Smooth muscle cell (in vitro differentiated cells): ENCODE results near the gene PHF19. TPM values are rescaled to one million over a fixed set of nuclear protein-coding genes. Genes with fewer than 3 reads are reported as not detected.

Experiments
- DNase-seq: peaks from one replicate; lab custom pipeline; 2025; ENCODE audit not compliant: unreplicated experiment; lab: John Stamatoyannopoulos, UW
- H2AFZ ChIP-seq: fragments of 200-600 bp; sonication (generic); 2 replicates; pipeline ENCODE4 v1.6.0; 2016; ENCODE audit warnings: antibody characterized with exemption, low read depth, mild to moderate bottlenecking
- H3F3A ChIP-seq: fragments of 200-600 bp; sonication (generic); 2 replicates; pipeline ENCODE4 v1.6.0; 2017; ENCODE audit warnings: antibody characterized with exemption, low read depth
- H3K27ac ChIP-seq: fragments of 200-600 bp; sonication (generic); 2 replicates; pipeline ENCODE4 v1.5.1; 2016; ENCODE audit warnings: low read depth, mild to moderate bottlenecking
- H3K27me3 ChIP-seq: fragments of 200-600 bp; sonication (generic); 2 replicates; pipeline ENCODE4 v1.6.1; 2016; ENCODE audit warnings: low read depth, mild to moderate bottlenecking
- H3K36me3 ChIP-seq: fragments of 200-600 bp; sonication (generic); 2 replicates; pipeline ENCODE4 v1.5.1; 2016; ENCODE audit warnings: low read depth
- H3K4me1 ChIP-seq: fragments of 200-600 bp; sonication (generic); 2 replicates; pipeline ENCODE4 v1.5.1; 2016; ENCODE audit warnings: low read depth
- H3K4me2 ChIP-seq: fragments of 200-600 bp; sonication (generic); 2 replicates; pipeline ENCODE4 v1.6.0; 2016; ENCODE audit warnings: mild to moderate bottlenecking
- H3K4me3 ChIP-seq: fragments of 200-600 bp; sonication (generic); 2 replicates; pipeline ENCODE4 v1.5.1; 2016; ENCODE audit warnings: mild to moderate bottlenecking
- H3K79me2 ChIP-seq: fragments of 200-600 bp; sonication (generic); 2 replicates; pipeline ENCODE4 v1.6.0; 2016; ENCODE audit warnings: low read depth, mild to moderate bottlenecking
- H3K9ac ChIP-seq: fragments of 200-600 bp; sonication (generic); 2 replicates; pipeline ENCODE4 v1.6.0; 2016; ENCODE audit warnings: low read depth
- H3K9me3 ChIP-seq: fragments of 200-600 bp; sonication (generic); replicated peaks from 2 replicates; pipeline ENCODE4 v1.5.1; 2016; ENCODE audit warnings: low read depth
- H4K20me1 ChIP-seq: fragments of 200-600 bp; sonication (generic); 2 replicates; pipeline ENCODE4 v1.6.0; 2016; ENCODE audit warnings: low read depth
- WGBS: methylation state at CpG from one replicate; pipeline ENCODE4 v1.1.7; 2016; ENCODE audit warnings: low lambda C conversion rate; 5-methylcytosine and 5-hydroxymethylcytosine counted together
- polyA plus RNA-seq: library from polyadenylated mRNA; unstranded; fragments of >200 nt; fragmentation: Nextera tagmentation; extraction: Ambion mirVana; gene quantifications from 2 replicates; pipeline ENCODE4 v1.2.1, GENCODE V29; 2016
- total RNA-seq: library from RNA; depleted of rRNA; stranded (reverse); fragments of >200 nt; gene quantifications from 2 replicates; pipeline ENCODE4 v1.2.3, GENCODE V29; 2014
- TF ChIP-seq, protein P1 (sequence below): fragments of 200-600 bp; sonication (generic); IDR thresholded peaks from 2 replicates; pipeline ENCODE4 v1.5.1; 2017; ENCODE audit warnings: borderline replicate concordance, mild to moderate bottlenecking, antibody characterized with exemption; ENCODE audit not compliant: insufficient read depth, poor library complexity, severe bottlenecking

The PHF19 gene
- total and polyA plus RNA-seq, 2 experiments from 2014 or later, result 14.1 to 19.3 TPM

DNA sequence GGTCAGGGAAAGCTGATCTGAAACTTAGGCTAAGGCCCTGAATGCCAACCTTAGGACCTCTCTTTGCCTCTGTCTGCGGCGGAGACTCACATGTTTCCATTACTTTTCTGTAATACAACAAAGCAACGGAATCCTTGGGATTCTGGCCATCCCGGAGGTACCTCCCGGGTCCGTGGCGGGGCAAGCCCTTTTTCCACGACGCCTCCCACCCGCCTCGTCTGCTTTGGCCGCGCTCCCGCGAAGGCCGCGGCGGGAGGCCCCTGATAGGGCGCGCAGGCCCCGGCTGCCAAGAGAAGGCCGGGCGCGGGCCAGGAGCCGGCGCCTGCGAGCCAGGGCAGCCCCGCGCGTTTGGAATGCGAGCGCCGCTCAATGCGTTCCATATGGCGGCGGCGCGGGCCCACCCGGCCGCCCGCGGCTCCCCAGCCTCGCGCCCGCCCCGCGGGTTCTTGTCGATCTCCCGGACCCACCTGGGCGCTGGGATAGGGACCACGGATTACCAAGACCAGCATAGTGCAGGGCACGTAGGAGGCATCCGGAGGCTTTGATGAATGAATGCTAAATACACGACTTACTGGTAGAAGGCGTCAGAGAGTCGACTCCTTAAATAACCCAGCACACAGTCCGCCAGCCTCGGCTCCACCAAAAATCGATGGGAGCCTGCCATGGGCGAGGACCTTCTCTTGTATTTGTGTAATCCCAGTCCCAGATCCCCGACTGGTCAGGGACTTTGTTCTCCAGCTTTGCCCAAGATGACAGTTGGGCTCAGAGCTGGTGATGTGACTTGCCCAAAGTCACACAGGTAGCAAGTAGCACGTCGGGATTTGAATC lies 17.5 kb upstream of the PHF19 start:
- TF ChIP-seq, protein P1, sequence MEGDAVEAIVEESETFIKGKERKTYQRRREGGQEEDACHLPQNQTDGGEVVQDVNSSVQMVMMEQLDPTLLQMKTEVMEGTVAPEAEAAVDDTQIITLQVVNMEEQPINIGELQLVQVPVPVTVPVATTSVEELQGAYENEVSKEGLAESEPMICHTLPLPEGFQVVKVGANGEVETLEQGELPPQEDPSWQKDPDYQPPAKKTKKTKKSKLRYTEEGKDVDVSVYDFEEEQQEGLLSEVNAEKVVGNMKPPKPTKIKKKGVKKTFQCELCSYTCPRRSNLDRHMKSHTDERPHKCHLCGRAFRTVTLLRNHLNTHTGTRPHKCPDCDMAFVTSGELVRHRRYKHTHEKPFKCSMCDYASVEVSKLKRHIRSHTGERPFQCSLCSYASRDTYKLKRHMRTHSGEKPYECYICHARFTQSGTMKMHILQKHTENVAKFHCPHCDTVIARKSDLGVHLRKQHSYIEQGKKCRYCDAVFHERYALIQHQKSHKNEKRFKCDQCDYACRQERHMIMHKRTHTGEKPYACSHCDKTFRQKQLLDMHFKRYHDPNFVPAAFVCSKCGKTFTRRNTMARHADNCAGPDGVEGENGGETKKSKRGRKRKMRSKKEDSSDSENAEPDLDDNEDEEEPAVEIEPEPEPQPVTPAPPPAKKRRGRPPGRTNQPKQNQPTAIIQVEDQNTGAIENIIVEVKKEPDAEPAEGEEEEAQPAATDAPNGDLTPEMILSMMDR, result no peak
- Histone ChIP-seq H2AFZ (peak overlapping the region; percentile 79), H3K79me2 (no peaks in the 10 kb centered on the region), H3K9ac (no peak overlapping the region), H3K4me2 (peak overlapping the region; percentile 83), H3K27ac (no peak overlapping the region), H3K4me3 (peak overlapping the region; percentile 41), H3K36me3 (no peaks in the 10 kb centered on the region), H3F3A (peaks cover 22% of the 10 kb centered on the region), H3K9me3 (no peaks in the 10 kb centered on the region), H3K27me3 (no peaks in the 10 kb centered on the region), H3K4me1 (peaks cover 13% of the 10 kb centered on the region), H4K20me1 (no peaks in the 10 kb centered on the region)
- WGBS, result 26% methylated on average over 63 of the region's 63 CpGs
- no peak for DNase-seq

DNA sequence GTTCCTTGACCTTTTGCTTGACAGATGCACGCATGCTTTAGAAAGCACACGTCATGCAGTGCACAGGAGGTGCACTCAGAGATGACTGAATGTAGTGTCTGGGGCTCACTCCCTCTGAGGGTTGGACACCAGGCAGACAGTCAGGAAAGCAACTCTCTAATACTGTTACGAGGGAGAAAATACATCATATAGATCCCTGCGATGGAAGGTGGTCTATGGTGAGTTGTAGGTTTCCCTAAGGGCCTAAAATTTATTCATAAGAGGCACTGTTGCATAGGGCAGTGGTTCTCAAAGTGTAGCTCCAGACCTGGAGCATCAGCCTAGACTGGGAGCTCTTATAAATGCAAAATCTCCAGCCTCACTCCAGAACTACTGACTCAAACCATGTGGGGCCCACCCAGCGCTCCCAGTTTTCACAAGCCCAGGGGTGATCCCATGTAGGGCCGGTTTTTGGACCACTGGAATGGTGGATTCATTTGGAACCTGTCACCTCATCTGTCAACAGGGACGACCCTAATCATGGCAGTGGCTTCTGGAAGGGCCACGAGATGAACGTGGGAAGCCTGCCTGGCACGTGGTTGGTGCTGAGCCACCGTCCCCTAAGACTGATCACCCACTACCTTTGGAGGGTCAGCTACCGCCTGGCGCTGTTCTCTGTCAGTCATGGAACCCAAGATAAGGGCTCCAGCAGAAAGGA lies 16.8 kb upstream of the PHF19 start:
- no peak overlapping the region for H3K4me2 ChIP-seq
- H3K9ac ChIP-seq, result no peak overlapping the region
- H3K27ac ChIP-seq, result no peak overlapping the region
- no peaks in the 10 kb centered on the region for H4K20me1 ChIP-seq
- peaks cover 25% of the 10 kb centered on the region for H3F3A ChIP-seq
- H3K36me3 ChIP-seq, result no peaks in the 10 kb centered on the region
- no peaks in the 10 kb centered on the region for H3K27me3 ChIP-seq
- no peak for DNase-seq
- no peak overlapping the region for H2AFZ ChIP-seq
- H3K79me2 ChIP-seq, result no peaks in the 10 kb centered on the region
- TF ChIP-seq, protein P1, result no peak
- H3K9me3 ChIP-seq, result no peaks in the 10 kb centered on the region
- no peak overlapping the region for H3K4me3 ChIP-seq
- 92% methylated on average over 13 of the region's 13 CpGs for WGBS
- H3K4me1 ChIP-seq, result peaks cover 13% of the 10 kb centered on the region

DNA sequence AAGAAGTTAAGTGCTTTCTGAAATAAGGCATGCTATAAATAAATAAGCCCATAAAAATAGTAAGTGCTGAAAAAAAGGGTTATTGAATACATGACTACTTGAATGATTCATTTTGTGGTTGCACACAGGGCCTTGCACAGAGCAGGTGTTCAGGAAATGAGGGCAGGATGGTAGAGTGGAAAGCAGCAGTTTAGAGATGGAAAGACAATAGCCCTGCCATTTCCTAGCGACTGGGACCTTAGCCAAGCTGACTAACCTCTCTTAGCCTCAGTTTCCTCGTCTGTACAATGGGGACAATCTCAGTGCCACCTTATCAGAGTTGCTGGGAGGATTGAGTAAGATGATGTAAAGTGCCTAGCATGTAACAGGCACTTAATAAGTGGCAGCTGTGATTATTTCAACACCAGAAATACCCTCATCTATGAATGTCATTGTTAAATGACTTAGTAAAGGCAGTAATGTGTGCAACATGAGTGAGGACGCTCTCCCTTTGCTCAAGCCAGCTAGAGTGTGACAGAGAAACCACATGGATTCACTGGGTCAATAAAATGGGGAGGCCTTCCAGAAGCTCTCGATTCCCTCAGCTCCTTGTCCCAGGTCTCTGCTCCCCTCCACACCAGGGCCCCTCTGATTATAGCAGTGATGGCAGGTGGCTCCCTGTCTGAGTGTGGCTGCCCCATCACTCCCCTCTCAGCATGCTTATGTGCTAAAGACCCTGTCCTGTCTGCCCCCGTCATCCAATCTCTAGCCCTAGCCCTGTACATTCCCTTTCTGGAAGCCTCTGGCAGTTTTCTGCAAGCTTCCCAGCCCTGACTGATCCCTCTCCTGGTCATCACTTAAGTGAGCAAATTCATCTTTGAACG lies 16.0 kb upstream of the PHF19 start:
- no peaks in the 10 kb centered on the region for H3K79me2 ChIP-seq
- no peak overlapping the region for H2AFZ ChIP-seq
- no peaks in the 10 kb centered on the region for H3K36me3 ChIP-seq
- no peaks in the 10 kb centered on the region for H3K27me3 ChIP-seq
- WGBS, result 83% methylated on average over 6 of the region's 6 CpGs
- no peaks in the 10 kb centered on the region for H3K9me3 ChIP-seq
- H3K4me2 ChIP-seq, result no peak overlapping the region
- peaks cover 13% of the 10 kb centered on the region for H3K4me1 ChIP-seq
- TF ChIP-seq, protein P1, result no peak
- H4K20me1 ChIP-seq, result no peaks in the 10 kb centered on the region
- H3K4me3 ChIP-seq, result no peak overlapping the region
- no peak overlapping the region for H3K9ac ChIP-seq
- H3K27ac ChIP-seq, result no peak overlapping the region
- H3F3A ChIP-seq, result peaks cover 25% of the 10 kb centered on the region
- no peak for DNase-seq
